ENCODE results near the gene ARHGAP15.

Gene ARHGAP15

DNA sequence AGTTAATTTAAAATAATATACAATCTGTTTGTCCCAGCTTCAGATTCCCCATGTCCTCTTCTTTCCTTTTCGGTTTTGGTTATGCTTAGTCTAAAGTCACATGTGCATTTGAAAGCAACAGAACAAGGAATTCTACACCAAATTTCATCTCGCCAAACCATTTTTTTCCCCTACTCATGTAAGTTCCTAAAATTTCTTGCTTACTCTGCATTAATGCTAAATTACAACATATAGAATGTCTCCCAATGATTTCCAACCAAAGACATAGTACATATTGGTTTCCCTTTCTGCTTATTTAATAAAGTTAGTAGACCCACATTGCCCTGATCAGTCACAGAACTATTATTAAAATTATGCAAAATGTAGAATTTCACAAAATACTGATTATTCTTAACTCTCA, 212.3 kb downstream of the ARHGAP15 start:
- Histone ChIP-seq H3K23ac (ENCODE audit: low read depth, low read length, poor library complexity) (no peak overlapping the region), H3K18ac (ENCODE audit: low read length) (no peak overlapping the region), H3K4ac (ENCODE audit: low read length) (no peak overlapping the region), H2BK120ac (ENCODE audit: low read depth, low read length) (no peak overlapping the region), H2BK15ac (ENCODE audit: low read length) (no peak overlapping the region), H2BK12ac (ENCODE audit: low read length) (no peak overlapping the region), H3K4me2 (ENCODE audit: insufficient read depth, low read length, poor library complexity, severe bottlenecking) (no peak overlapping the region), H3K9ac (ENCODE audit: low read depth, low read length, poor library complexity) (no peak overlapping the region), H3K36me3 (replicated peaks in 1 of 2; ENCODE audit: control insufficient read depth in 2 of 2, insufficient read depth in 2 of 2, low read length in 2 of 2) (no peaks in the 10 kb centered on the region), H3K27me3 (ENCODE audit: control insufficient read depth in 3 of 3, insufficient read depth in 3 of 3, low read depth in 1 of 3, low read length in 3 of 3) (no peaks in the 10 kb centered on the region), H3K14ac (ENCODE audit: low read length) (no peak overlapping the region), H2AFZ (ENCODE audit: low read length) (no peak overlapping the region), H2BK5ac (ENCODE audit: low read length) (no peak overlapping the region), H3K4me3 (ENCODE audit: low read length in 2 of 2) (no peak overlapping the region), H3K4me1 (ENCODE audit: control insufficient read depth in 2 of 2, insufficient read depth in 1 of 2, low read depth in 1 of 2, low read length in 2 of 2) (no peaks in the 10 kb centered on the region), H2AK5ac (ENCODE audit: low read depth, low read length) (no peak overlapping the region), H3K79me1 (ENCODE audit: low read depth, low read length) (no peaks in the 10 kb centered on the region), H4K91ac (ENCODE audit: low read depth, low read length, poor library complexity) (no peak overlapping the region), H4K8ac (ENCODE audit: low read depth, low read length) (no peak overlapping the region), H3K9me3 (replicated peaks in 1 of 2; ENCODE audit: control insufficient read depth in 2 of 2, insufficient read depth in 1 of 2, low read depth in 1 of 2, low read length in 2 of 2) (no peaks in the 10 kb centered on the region), H3K27ac (replicated peaks; ENCODE audit: low read length) (no peak overlapping the region)
- WGBS, 2 donors (ENCODE audit: extremely low coverage in 2 of 2, insufficient read length in 2 of 2, insufficient replicate concordance in 1 of 2): 100% methylated on average over 1 of the region's 2 CpGs; no CpG with 5 or more reads in 1 of the 2 donors
- no peak for DNase-seq (ENCODE audit: low spot score)

DNA sequence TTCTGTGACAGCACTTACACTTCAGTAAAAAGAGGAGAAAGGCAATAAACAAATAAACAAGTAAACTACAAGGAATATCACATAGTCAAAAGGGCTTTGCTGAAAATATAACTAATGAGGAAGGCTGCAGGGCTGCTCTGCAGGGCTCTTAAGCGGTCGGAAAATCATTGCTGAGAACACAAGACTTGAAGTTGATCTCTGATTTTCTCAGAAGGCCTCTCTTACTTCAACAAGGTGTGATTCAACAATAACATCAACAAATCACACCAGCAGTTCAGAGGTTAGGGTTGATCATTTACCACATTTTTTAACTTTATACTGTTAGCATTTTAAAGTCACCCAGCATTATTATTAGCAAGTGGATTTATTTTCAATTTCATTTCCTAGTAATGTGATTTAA, 215.6 kb downstream of the ARHGAP15 start:
- Histone ChIP-seq H3K4me3 (ENCODE audit: low read length in 2 of 2) (no peak overlapping the region), H3K4ac (ENCODE audit: low read length) (no peak overlapping the region), H3K14ac (ENCODE audit: low read length) (no peak overlapping the region), H2AK5ac (ENCODE audit: low read depth, low read length) (no peak overlapping the region), H4K8ac (ENCODE audit: low read depth, low read length) (no peak overlapping the region), H2AFZ (ENCODE audit: low read length) (no peak overlapping the region), H2BK12ac (ENCODE audit: low read length) (no peak overlapping the region), H3K27ac (replicated peaks; ENCODE audit: low read length) (no peak overlapping the region), H3K4me1 (ENCODE audit: control insufficient read depth in 2 of 2, insufficient read depth in 1 of 2, low read depth in 1 of 2, low read length in 2 of 2) (no peaks in the 10 kb centered on the region), H3K36me3 (replicated peaks in 1 of 2; ENCODE audit: control insufficient read depth in 2 of 2, insufficient read depth in 2 of 2, low read length in 2 of 2) (no peaks in the 10 kb centered on the region), H3K23ac (ENCODE audit: low read depth, low read length, poor library complexity) (no peak overlapping the region), H3K18ac (ENCODE audit: low read length) (no peak overlapping the region), H3K4me2 (ENCODE audit: insufficient read depth, low read length, poor library complexity, severe bottlenecking) (no peak overlapping the region), H3K79me1 (ENCODE audit: low read depth, low read length) (no peaks in the 10 kb centered on the region), H3K27me3 (ENCODE audit: control insufficient read depth in 3 of 3, insufficient read depth in 3 of 3, low read depth in 1 of 3, low read length in 3 of 3) (no peaks in the 10 kb centered on the region), H3K9me3 (replicated peaks in 1 of 2; ENCODE audit: control insufficient read depth in 2 of 2, insufficient read depth in 1 of 2, low read depth in 1 of 2, low read length in 2 of 2) (no peaks in the 10 kb centered on the region), H2BK5ac (ENCODE audit: low read length) (no peak overlapping the region), H2BK120ac (ENCODE audit: low read depth, low read length) (no peak overlapping the region), H4K91ac (ENCODE audit: low read depth, low read length, poor library complexity) (no peak overlapping the region), H3K9ac (ENCODE audit: low read depth, low read length, poor library complexity) (no peak overlapping the region), H2BK15ac (ENCODE audit: low read length) (no peak overlapping the region)
- DNase-seq (ENCODE audit: low spot score): no peak
- WGBS, 2 donors (ENCODE audit: extremely low coverage in 2 of 2, insufficient read length in 2 of 2, insufficient replicate concordance in 1 of 2): no CpG with 5 or more reads among the region's 2 CpGs

- Histone ChIP-seq H4K8ac (ENCODE audit: low read depth, low read length) (no peak overlapping the region), H3K18ac (ENCODE audit: low read length) (no peak overlapping the region), H3K4ac (ENCODE audit: low read length) (no peak overlapping the region), H2BK120ac (ENCODE audit: low read depth, low read length) (no peak overlapping the region), H3K23ac (ENCODE audit: low read depth, low read length, poor library complexity) (no peak overlapping the region), H3K14ac (ENCODE audit: low read length) (no peak overlapping the region), H2AK5ac (ENCODE audit: low read depth, low read length) (no peak overlapping the region), H3K4me3 (ENCODE audit: low read length in 2 of 2) (no peak overlapping the region), H2AFZ (ENCODE audit: low read length) (no peak overlapping the region), H2BK5ac (ENCODE audit: low read length) (no peak overlapping the region), H3K4me2 (ENCODE audit: insufficient read depth, low read length, poor library complexity, severe bottlenecking) (no peak overlapping the region), H3K9ac (ENCODE audit: low read depth, low read length, poor library complexity) (no peak overlapping the region), H2BK15ac (ENCODE audit: low read length) (no peak overlapping the region), H3K79me1 (ENCODE audit: low read depth, low read length) (no peaks in the 10 kb centered on the region), H3K36me3 (replicated peaks in 1 of 2; ENCODE audit: control insufficient read depth in 2 of 2, insufficient read depth in 2 of 2, low read length in 2 of 2) (no peaks in the 10 kb centered on the region), H3K27me3 (ENCODE audit: control insufficient read depth in 3 of 3, insufficient read depth in 3 of 3, low read depth in 1 of 3, low read length in 3 of 3) (no peaks in the 10 kb centered on the region), H3K4me1 (ENCODE audit: control insufficient read depth in 2 of 2, insufficient read depth in 1 of 2, low read depth in 1 of 2, low read length in 2 of 2) (no peaks in the 10 kb centered on the region), H3K27ac (replicated peaks; ENCODE audit: low read length) (no peak overlapping the region), H4K91ac (ENCODE audit: low read depth, low read length, poor library complexity) (no peak overlapping the region), H2BK12ac (ENCODE audit: low read length) (no peak overlapping the region), H3K9me3 (replicated peaks in 1 of 2; ENCODE audit: control insufficient read depth in 2 of 2, insufficient read depth in 1 of 2, low read depth in 1 of 2, low read length in 2 of 2) (no peaks in the 10 kb centered on the region)
- no CpG with 5 or more reads among the region's 9 CpGs for whole genome bisulfite sequencing, 2 donors (ENCODE audit: extremely low coverage in 2 of 2, insufficient read length in 2 of 2, insufficient replicate concordance in 1 of 2)
- DNase-seq (ENCODE audit: low spot score): no peak
Measured at GRCh38 chr2:143345887-143346787, 216.9 kb downstream of the ARHGAP15 start.

GRCh38 chr2:143347271-143347695, 218.1 kb downstream of the ARHGAP15 start:
- H3K27ac ChIP-seq (replicated peaks; ENCODE audit: low read length): no peak overlapping the region
- no peaks in the 10 kb centered on the region for H3K9me3 ChIP-seq (replicated peaks in 1 of 2; ENCODE audit: control insufficient read depth in 2 of 2, insufficient read depth in 1 of 2, low read depth in 1 of 2, low read length in 2 of 2)
- H2BK5ac ChIP-seq (ENCODE audit: low read length): no peak overlapping the region
- no peak for DNase-seq (ENCODE audit: low spot score)
- H3K4me3 ChIP-seq (ENCODE audit: low read length in 2 of 2): no peak overlapping the region
- no peak overlapping the region for H3K4ac ChIP-seq (ENCODE audit: low read length)
- no peaks in the 10 kb centered on the region for H3K27me3 ChIP-seq (ENCODE audit: control insufficient read depth in 3 of 3, insufficient read depth in 3 of 3, low read depth in 1 of 3, low read length in 3 of 3)
- no peak overlapping the region for H2AFZ ChIP-seq (ENCODE audit: low read length)
- H3K4me1 ChIP-seq (ENCODE audit: control insufficient read depth in 2 of 2, insufficient read depth in 1 of 2, low read depth in 1 of 2, low read length in 2 of 2): no peaks in the 10 kb centered on the region
- H3K36me3 ChIP-seq (replicated peaks in 1 of 2; ENCODE audit: control insufficient read depth in 2 of 2, insufficient read depth in 2 of 2, low read length in 2 of 2): no peaks in the 10 kb centered on the region
- no peak overlapping the region for H3K4me2 ChIP-seq (ENCODE audit: insufficient read depth, low read length, poor library complexity, severe bottlenecking)
- no peak overlapping the region for H2BK15ac ChIP-seq (ENCODE audit: low read length)
- H4K91ac ChIP-seq (ENCODE audit: low read depth, low read length, poor library complexity): no peak overlapping the region
- no CpG with 5 or more reads among the region's 10 CpGs for WGBS, 2 donors (ENCODE audit: extremely low coverage in 2 of 2, insufficient read length in 2 of 2, insufficient replicate concordance in 1 of 2)
- no peak overlapping the region for H3K23ac ChIP-seq (ENCODE audit: low read depth, low read length, poor library complexity)
- H2AK5ac ChIP-seq (ENCODE audit: low read depth, low read length): no peak overlapping the region
- H3K9ac ChIP-seq (ENCODE audit: low read depth, low read length, poor library complexity): no peak overlapping the region
- H2BK120ac ChIP-seq (ENCODE audit: low read depth, low read length): no peak overlapping the region
- no peak overlapping the region for H2BK12ac ChIP-seq (ENCODE audit: low read length)
- no peak overlapping the region for H3K18ac ChIP-seq (ENCODE audit: low read length)
- H4K8ac ChIP-seq (ENCODE audit: low read depth, low read length): no peak overlapping the region
- H3K14ac ChIP-seq (ENCODE audit: low read length): no peak overlapping the region
- no peaks in the 10 kb centered on the region for H3K79me1 ChIP-seq (ENCODE audit: low read depth, low read length)
